Cerebellar nuclear complex (tissue), 1 donor: ENCODE results near the gene NINL.

ENCODE experiments used
- DNase-seq, 2 experiments: peaks; one replicate each; lab custom pipeline; 2025; lab: John Stamatoyannopoulos, UW

The NINL gene

GRCh38 chr20:25464501-25465242, 120.7 kb downstream of the NINL start:
- no peak for DNase-seq

GRCh38 chr20:25461786-25462545, 123.4 kb downstream of the NINL start:
- DNase-seq, result no peak

- DNase-seq, result no peak
Observed at GRCh38 chr20:25461281-25461650, 124.1 kb downstream of the NINL start.

- no peak for DNase-seq
Observed at GRCh38 chr20:25460566-25461280, 124.6 kb downstream of the NINL start.

GRCh38 chr20:25459916-25460535, 125.3 kb downstream of the NINL start:
- no peak for DNase-seq

- no peak for DNase-seq
Observed at GRCh38 chr20:25459111-25459830, 126.1 kb downstream of the NINL start.

GRCh38 chr20:25457886-25458680, 127.2 kb downstream of the NINL start:
- no peak for DNase-seq

- DNase-seq, result no peak
Observed at GRCh38 chr20:25454153-25454900, 131.0 kb downstream of the NINL start.

GRCh38 chr20:25453035-25453810, 132.1 kb downstream of the NINL start:
- no peak for DNase-seq

- DNase-seq, result no peak
Observed at GRCh38 chr20:25452333-25452732, 133.0 kb downstream of the NINL start.

GRCh38 chr20:25447671-25448070, 137.7 kb downstream of the NINL start:
- no peak for DNase-seq

GRCh38 chr20:25444556-25444955, 140.8 kb downstream of the NINL start:
- no peak for DNase-seq

- DNase-seq, result no peak
Observed at GRCh38 chr20:25439328-25439727, 146.0 kb downstream of the NINL start.

GRCh38 chr20:25437153-25437581, 148.2 kb downstream of the NINL start:
- no peak for DNase-seq

- DNase-seq, result no peak
Observed at GRCh38 chr20:25424536-25424935, 160.8 kb downstream of the NINL start.

GRCh38 chr20:25422032-25422431, 163.3 kb downstream of the NINL start:
- DNase-seq, result no peak

GRCh38 chr20:25421102-25421501, 164.2 kb downstream of the NINL start:
- DNase-seq, result no peak

GRCh38 chr20:25418776-25419175, 166.6 kb downstream of the NINL start:
- no peak for DNase-seq

GRCh38 chr20:25408890-25409289, 176.4 kb downstream of the NINL start:
- DNase-seq, result no peak
